Naive B cell (primary cell): ENCODE measurements around the gene CFAP97. TPM values are rescaled to one million over a fixed set of nuclear protein-coding genes. Genes with fewer than 3 reads are reported as not detected.
"Not testable (repeated sequence)": the region's sequence is repeated elsewhere in the genome, so short reads cannot be mapped to it uniquely, and the experiment has no call there.

Experiments used
- ATAC-seq, 2 donors: fragments of 150-1000 bp; cut with Tn5 transposase; 2 replicates each; pipeline ENCODE4 v1.10.0; 2021; ENCODE audit warnings: low read depth in 2 of 2, mild to moderate bottlenecking in 2 of 2, moderate library complexity in 2 of 2
- DNase-seq: peaks from one replicate; pipeline ENCODE4 v3.0.0; 2022
- H3K27ac Mint-ChIP-seq, 6 donors: one replicate each; pipeline ENCODE4 v1.8.0; 2020 to 2022; ENCODE audit warnings: mild to moderate bottlenecking in 6 of 6, mixed read lengths in 6 of 6, moderate library complexity in 5 of 6, inconsistent platforms in 2 of 6
- H3K27me3 Mint-ChIP-seq, 3 donors: one replicate each; pipeline ENCODE4 v1.8.0; 2021 to 2022; ENCODE audit warnings: mixed read lengths in 3 of 3, mild to moderate bottlenecking in 1 of 3
- H3K36me3 Mint-ChIP-seq, 2 donors: one replicate each; pipeline ENCODE4 v1.8.0; 2020 to 2022; ENCODE audit warnings: mixed read lengths in 2 of 2, inconsistent platforms in 1 of 2, mild to moderate bottlenecking in 1 of 2
- H3K4me1 Mint-ChIP-seq, 3 donors: one replicate each; pipeline ENCODE4 v1.8.0; 2020 to 2022; ENCODE audit warnings: mixed read lengths in 3 of 3, inconsistent platforms in 1 of 3, mild to moderate bottlenecking in 1 of 3, moderate library complexity in 1 of 3
- H3K4me3 Mint-ChIP-seq, 8 donors: one replicate each; pipeline ENCODE4 v1.8.0; 2020 to 2022; ENCODE audit warnings: mild to moderate bottlenecking in 8 of 8, mixed read lengths in 8 of 8, moderate library complexity in 8 of 8, inconsistent platforms in 2 of 8
- H3K9me3 Mint-ChIP-seq, 7 donors: one replicate each; pipeline ENCODE4 v1.8.0; 2020 to 2022; ENCODE audit warnings: mixed read lengths in 7 of 7, mild to moderate bottlenecking in 5 of 7, inconsistent platforms in 2 of 7, moderate library complexity in 1 of 7
- polyA plus RNA-seq, 6 donors: library from polyadenylated mRNA; unstranded; fragments of 300-500 nt; fragmentation: Illumina TruSeq; gene quantifications; one replicate each; pipeline ENCODE4 v1.2.3, GENCODE V29; 2021; ENCODE audit warnings: low read depth in 6 of 6

The CFAP97 gene
- polyA plus RNA-seq, 6 donors from 2014 or later: 77.4 to 97.8 (median 84.9) TPM

GRCh38 chr4:185141777-185142176, 62.0 kb downstream of the CFAP97 start:
- no peaks in the 10 kb centered on the region for H3K9me3 Mint-ChIP-seq
- peak overlapping the region in 4 of 8 donors; percentile 19 to 96 (median 55) for H3K4me3 Mint-ChIP-seq
- ATAC-seq (no peak), DNase-seq (no peak)
- peaks cover 4 to 22% (median 17%) of the 10 kb centered on the region in 3 donors for H3K27me3 Mint-ChIP-seq
- peaks cover 8 to 19% (median 12%) of the 10 kb centered on the region in 3 donors for H3K4me1 Mint-ChIP-seq
- no peaks in the 10 kb centered on the region for H3K36me3 Mint-ChIP-seq
- peak overlapping the region in 1 of 6 donors; percentile 4 for H3K27ac Mint-ChIP-seq

- no peaks in the 10 kb centered on the region for H3K9me3 Mint-ChIP-seq
- H3K27ac Mint-ChIP-seq: no peak overlapping the region
- peaks cover 8 to 15% (median 12%) of the 10 kb centered on the region in 3 donors for H3K4me1 Mint-ChIP-seq
- no peak for DNase-seq
- H3K36me3 Mint-ChIP-seq: no peaks in the 10 kb centered on the region
- H3K4me3 Mint-ChIP-seq: no peak overlapping the region
- H3K27me3 Mint-ChIP-seq: peaks cover 4 to 22% (median 17%) of the 10 kb centered on the region in 3 donors
- ATAC-seq: no peak
Observed at GRCh38 chr4:185139736-185140135, 64.1 kb downstream of the CFAP97 start.

GRCh38 chr4:185138161-185138560, 65.6 kb downstream of the CFAP97 start:
- no peak overlapping the region for H3K4me3 Mint-ChIP-seq
- no peak overlapping the region for H3K27ac Mint-ChIP-seq
- no peak for ATAC-seq
- H3K4me1 Mint-ChIP-seq: peaks cover 5% of the 10 kb centered on the region in 3 donors
- DNase-seq: no peak
- H3K9me3 Mint-ChIP-seq: no peaks in the 10 kb centered on the region
- H3K36me3 Mint-ChIP-seq: no peaks in the 10 kb centered on the region
- H3K27me3 Mint-ChIP-seq: peaks cover 10 to 22% (median 17%) of the 10 kb centered on the region in 3 donors

GRCh38 chr4:185137233-185137925, 66.4 kb downstream of the CFAP97 start:
- H3K27me3 Mint-ChIP-seq: peaks cover 10 to 22% (median 17%) of the 10 kb centered on the region in 3 donors
- H3K36me3 Mint-ChIP-seq: no peaks in the 10 kb centered on the region
- H3K4me3 Mint-ChIP-seq: no peak overlapping the region

GRCh38 chr4:185134307-185134869, 69.4 kb downstream of the CFAP97 start:
- H3K9me3 Mint-ChIP-seq: no peaks in the 10 kb centered on the region

More at GRCh38 chr4:185137233-185137925, 66.4 kb downstream of the CFAP97 start:
- Mint-ChIP-seq H3K9me3 (no peaks in the 10 kb centered on the region), H3K4me1 (peaks cover 1 to 5% (median 2%) of the 10 kb centered on the region in 3 donors), H3K27ac (no peak overlapping the region)
- ATAC-seq (no peak), DNase-seq (no peak)

GRCh38 chr4:185128272-185129119, 75.3 kb downstream of the CFAP97 start:
- Mint-ChIP-seq H3K4me1 (peaks cover 0 to 9% (median 4%) of the 10 kb centered on the region in 3 donors), H3K36me3 (no peaks in the 10 kb centered on the region), H3K27me3 (peaks cover 23 to 49% (median 29%) of the 10 kb centered on the region in 3 donors), H3K9me3 (no peaks in the 10 kb centered on the region), H3K4me3 (peak overlapping the region; percentile 75 to 91 (median 84)), H3K27ac (peak overlapping the region in 1 of 6 donors; percentile 18)
- DNase-seq: peak; percentile 25
- peak; percentile 79 to 82 for ATAC-seq

More at GRCh38 chr4:185134307-185134869, 69.4 kb downstream of the CFAP97 start:
- no peaks in the 10 kb centered on the region for H3K36me3 Mint-ChIP-seq
- H3K27ac Mint-ChIP-seq: no peak overlapping the region
- ATAC-seq (peak; percentile 74 to 75), DNase-seq (peak; percentile 40)
- peaks cover 0 to 5% (median 0%) of the 10 kb centered on the region in 3 donors for H3K4me1 Mint-ChIP-seq
- peaks cover 19 to 37% (median 32%) of the 10 kb centered on the region in 3 donors for H3K27me3 Mint-ChIP-seq
- H3K4me3 Mint-ChIP-seq: peak overlapping the region in 1 of 8 donors; percentile 1

- Mint-ChIP-seq H3K27ac (peak overlapping the region in 1 of 6 donors; percentile 14), H3K9me3 (no peaks in the 10 kb centered on the region), H3K27me3 (peaks cover 29 to 55% (median 32%) of the 10 kb centered on the region in 3 donors), H3K36me3 (no peaks in the 10 kb centered on the region), H3K4me1 (peaks cover 0 to 12% (median 4%) of the 10 kb centered on the region in 3 donors), H3K4me3 (peak overlapping the region; percentile 63 to 89 (median 78))
- DNase-seq (peak; percentile 6), ATAC-seq (peak; percentile 29)
Observed at GRCh38 chr4:185127021-185127925, 76.5 kb downstream of the CFAP97 start.

- ATAC-seq (no peak), DNase-seq (no peak)
- Mint-ChIP-seq H3K36me3 (no peaks in the 10 kb centered on the region), H3K9me3 (no peaks in the 10 kb centered on the region), H3K4me1 (peaks cover 0 to 10% (median 3%) of the 10 kb centered on the region in 3 donors), H3K27me3 (peaks cover 27 to 48% (median 30%) of the 10 kb centered on the region in 3 donors), H3K4me3 (no peak overlapping the region), H3K27ac (no peak overlapping the region)
Observed at GRCh38 chr4:185124006-185124405, 79.8 kb downstream of the CFAP97 start.

- DNase-seq (no peak), ATAC-seq (no peak)
- Mint-ChIP-seq H3K27me3 (peaks cover 27 to 53% (median 30%) of the 10 kb centered on the region in 3 donors), H3K9me3 (no peaks in the 10 kb centered on the region), H3K27ac (peak overlapping the region in 1 of 6 donors; percentile 27), H3K4me1 (peaks cover 0 to 5% (median 0%) of the 10 kb centered on the region in 3 donors), H3K4me3 (peak overlapping the region in 1 of 8 donors; percentile 22), H3K36me3 (no peaks in the 10 kb centered on the region)
Observed at GRCh38 chr4:185122681-185123345, 81.0 kb downstream of the CFAP97 start.

GRCh38 chr4:185120631-185120946, 83.2 kb downstream of the CFAP97 start:
- Mint-ChIP-seq H3K4me3 (no peak overlapping the region), H3K27me3 (peaks cover 27 to 51% (median 30%) of the 10 kb centered on the region in 3 donors), H3K4me1 (peaks cover 0 to 5% (median 0%) of the 10 kb centered on the region in 3 donors), H3K9me3 (no peaks in the 10 kb centered on the region), H3K36me3 (no peaks in the 10 kb centered on the region), H3K27ac (no peak overlapping the region)
- ATAC-seq (no peak), DNase-seq (no peak)

- Mint-ChIP-seq H3K9me3 (no peaks in the 10 kb centered on the region), H3K4me3 (no peak overlapping the region), H3K27ac (no peak overlapping the region), H3K4me1 (peaks cover 0 to 5% (median 0%) of the 10 kb centered on the region in 3 donors), H3K36me3 (no peaks in the 10 kb centered on the region), H3K27me3 (peaks cover 24 to 48% (median 30%) of the 10 kb centered on the region in 3 donors)
- no peak for ATAC-seq
- DNase-seq: no peak
Observed at GRCh38 chr4:185119927-185120630, 83.7 kb downstream of the CFAP97 start.

- DNase-seq, H3K27ac Mint-ChIP-seq, H3K9me3 Mint-ChIP-seq, ATAC-seq, H3K4me1 Mint-ChIP-seq, H3K36me3 Mint-ChIP-seq, H3K4me3 Mint-ChIP-seq: not testable (repeated sequence)
- H3K27me3 Mint-ChIP-seq: peaks cover 24 to 41% (median 29%) of the 10 kb centered on the region in 3 donors
Observed at GRCh38 chr4:185119467-185119866, 84.3 kb downstream of the CFAP97 start.
